Hematopoietic multipotent progenitor cell (in vitro differentiated cells): ENCODE measurements around the gene POLR3K. TPM values are rescaled to one million over a fixed set of nuclear protein-coding genes. Genes with fewer than 3 reads are reported as not detected.

Experiments
- DNase-seq, 3 donors: peaks; one replicate each; pipeline ENCODE4 v3.0.0-alpha.2; 2011 to 2015; ENCODE audit warnings: low read depth in 2 of 3, low spot score in 2 of 3
- total RNA-seq: library from RNA; depleted of rRNA; stranded (reverse); fragments of >200 nt; gene quantifications from one replicate; pipeline ENCODE4 v1.2.3, GENCODE V29; 2012

Gene POLR3K
- total RNA-seq, 1 donor: 9.4 TPM

DNA sequence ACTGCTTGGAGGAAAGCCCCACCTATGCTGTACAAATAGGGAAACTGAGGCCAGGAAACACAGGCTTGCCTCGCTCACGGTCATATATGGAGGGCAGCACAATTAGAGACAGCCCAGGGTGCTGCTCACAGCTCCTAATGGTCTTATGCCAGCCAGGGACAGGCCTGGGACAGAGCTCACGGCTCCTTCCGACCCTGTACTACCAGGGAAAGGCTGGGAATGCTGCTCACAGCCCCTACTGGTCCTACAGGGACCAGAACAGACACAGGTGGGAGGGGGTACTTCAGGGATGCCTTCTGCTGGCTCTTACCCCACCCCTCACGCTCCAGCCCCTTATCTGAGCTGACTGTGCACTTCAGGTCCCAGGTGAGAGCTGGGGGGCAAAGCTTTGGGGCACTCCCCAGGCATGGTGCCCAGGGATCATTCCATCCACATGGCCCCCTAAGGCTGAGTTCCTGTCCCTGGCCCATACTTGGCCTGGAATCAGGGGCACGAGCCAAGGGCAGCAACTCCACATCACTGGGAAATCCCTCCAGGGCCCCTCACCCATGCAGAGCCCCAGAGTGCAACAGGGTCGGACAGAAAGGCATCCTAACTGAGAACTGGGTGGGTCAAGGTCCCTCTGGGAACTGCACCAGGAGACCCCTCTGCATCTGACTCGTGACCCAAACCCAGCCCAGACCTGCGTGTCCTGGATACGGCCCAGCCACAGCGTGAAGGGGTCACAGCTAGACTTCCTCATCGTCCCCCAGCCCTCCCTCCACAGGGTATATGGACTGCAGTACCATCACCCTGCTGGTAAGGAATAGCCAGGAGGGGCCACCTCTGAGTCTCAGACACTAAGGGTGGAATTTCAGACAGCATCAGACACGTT is 13.1 kb upstream of the POLR3K start:
- no peak for DNase-seq

DNA sequence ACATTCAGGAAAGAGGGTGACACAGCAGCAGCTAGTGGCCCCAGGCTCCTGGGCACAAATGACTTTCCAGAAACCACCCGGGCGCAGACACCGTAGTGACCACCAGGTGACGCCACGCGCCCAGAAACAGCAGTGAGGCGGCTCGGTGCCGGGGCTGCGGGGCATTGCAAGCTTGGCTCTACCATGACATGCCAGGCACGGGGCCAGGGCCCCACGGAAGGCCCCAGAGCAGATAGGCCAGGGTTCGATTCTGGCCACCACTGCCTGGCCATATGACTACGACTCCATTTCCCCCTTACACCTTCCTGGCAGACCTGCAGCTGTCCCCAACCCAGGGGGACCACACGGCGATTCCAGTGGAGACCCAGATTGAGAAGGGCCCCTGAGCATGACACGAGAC is 12.3 kb upstream of the POLR3K start:
- peak; percentile 53 to 87 (median 80) for DNase-seq

DNA sequence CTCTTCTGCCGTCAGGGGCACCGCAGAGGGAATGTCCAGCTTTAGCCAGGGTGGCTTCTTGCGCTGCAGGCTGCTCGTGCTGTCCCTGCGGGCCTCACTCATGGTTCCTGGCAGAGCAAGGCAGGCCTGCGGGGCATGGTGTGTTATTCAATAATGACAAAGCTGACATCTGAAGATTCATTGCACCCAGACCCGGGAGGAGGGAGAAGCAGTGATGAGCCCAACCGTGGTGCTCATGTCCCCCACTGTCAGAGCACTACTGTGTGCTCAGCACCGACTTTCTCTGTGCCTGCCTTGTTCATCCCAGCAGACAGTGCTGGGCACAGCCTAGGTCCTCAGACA is 11.5 kb upstream of the POLR3K start:
- DNase-seq: no peak

DNA sequence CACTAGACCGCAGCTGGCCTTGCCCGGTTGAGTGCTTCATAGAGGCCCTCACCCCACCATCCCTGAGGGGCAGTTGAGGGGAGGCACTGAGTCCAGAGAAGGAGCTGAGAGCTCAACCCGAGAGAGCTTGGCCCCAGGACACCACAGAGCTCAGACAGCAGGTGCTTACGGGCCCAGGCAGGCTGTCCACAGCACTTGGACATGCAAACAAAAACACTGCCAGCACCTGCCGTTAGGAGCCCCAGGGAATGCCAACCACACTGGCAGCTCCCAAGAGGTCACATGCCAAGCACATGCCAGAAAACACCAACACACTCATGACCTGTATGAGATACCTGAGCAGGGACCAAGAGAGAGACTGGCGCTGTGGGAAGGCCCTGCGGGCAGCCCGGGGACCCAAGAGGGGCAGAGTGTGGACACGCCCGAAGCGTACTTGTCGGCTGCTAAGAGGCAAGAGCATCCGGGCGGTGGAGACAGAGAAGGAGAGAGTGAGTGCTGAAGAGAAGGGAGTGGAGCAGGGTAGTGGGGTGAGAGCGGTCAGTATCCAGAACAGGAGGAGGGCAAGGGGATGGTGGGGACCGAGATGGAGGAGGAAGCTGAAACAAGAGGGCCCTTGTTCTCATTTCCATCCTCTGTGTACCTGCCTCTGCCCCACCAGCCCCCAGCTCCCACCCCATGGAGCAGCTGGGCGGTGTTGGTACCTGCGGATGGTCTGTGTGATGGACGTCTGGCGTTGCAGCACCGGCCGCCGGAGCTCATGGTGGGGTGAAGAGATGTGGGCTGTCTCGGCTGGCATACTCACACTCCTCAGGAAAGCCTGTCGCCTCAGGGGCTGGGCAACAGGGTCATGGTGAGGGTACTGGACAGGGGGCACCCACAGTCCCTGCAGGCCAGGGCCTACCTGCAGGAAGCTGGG is 10.8 kb upstream of the POLR3K start:
- no peak for DNase-seq

DNA sequence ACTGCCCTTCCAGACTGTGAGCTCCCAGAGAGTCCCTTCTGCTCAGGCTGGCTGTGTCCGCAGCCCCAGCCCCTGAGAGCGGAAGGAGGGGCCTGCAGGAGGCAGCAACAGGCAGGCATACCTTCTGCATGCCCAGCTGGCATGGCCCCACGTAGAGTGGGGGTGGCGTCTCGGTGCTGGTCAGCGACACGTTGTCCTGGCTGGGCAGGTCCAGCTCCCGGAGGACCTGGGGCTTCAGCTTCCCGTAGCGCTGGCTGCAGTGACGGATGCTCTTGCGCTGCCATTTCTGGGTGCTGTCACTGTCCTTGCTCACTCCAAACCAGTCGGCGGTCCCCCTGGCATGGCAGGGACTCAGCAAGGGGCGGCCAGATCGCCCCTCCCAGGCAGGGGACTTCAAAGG is 10.1 kb upstream of the POLR3K start:
- DNase-seq: no peak

DNA sequence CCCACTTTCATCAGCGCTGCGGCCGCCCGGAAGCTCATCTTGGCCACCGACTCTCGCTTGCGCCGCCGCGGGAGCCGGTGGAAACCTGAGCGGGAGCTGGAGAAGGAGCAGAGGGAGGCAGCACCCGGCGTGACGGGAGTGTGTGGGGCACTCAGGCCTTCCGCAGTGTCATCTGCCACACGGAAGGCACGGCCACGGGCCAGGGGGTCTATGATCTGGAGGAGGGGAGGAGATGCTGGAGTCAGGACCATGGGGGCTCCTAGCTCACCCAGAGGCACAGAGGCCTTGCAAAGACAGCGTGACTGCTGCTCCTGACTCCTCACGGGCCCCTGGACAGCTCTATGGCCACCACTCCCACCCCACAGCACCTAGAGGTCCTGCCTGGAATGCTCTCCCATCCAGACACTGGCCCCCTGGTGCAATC is 9.6 kb upstream of the POLR3K start:
- DNase-seq: no peak

DNA sequence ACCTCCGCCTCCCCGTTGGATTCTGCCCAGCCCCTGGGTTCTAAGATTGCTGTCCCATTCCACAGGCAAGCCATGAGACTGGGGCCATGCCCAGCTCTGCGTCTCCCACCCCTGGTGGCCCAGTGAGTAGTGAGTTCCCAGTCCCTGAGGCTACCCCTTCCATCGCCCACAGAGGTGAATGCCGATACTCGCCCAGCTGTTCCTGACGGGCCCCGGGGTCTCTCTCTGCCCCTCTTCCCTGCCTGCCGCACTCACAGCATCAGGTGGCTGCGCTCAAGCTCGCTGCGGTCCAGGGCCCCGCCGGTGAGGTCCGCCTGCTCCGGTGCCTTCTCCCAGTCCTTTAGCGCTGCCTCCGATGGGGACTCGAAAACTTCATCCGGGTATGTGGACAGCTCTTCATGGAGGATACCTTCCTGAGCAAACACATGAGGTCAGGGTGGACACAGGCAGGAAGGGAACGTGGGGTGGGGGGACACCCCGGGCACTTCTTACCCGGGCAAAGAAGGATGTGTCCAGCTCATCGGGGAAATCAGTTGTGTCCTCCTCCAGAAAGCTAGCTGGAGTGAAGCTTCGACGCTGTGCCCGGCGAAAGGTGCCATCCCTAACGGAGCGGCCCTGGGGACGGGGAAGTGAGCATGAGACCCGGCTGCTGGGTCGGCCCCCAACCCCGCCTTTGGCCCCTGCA is 9.0 kb upstream of the POLR3K start:
- DNase-seq: no peak

DNA sequence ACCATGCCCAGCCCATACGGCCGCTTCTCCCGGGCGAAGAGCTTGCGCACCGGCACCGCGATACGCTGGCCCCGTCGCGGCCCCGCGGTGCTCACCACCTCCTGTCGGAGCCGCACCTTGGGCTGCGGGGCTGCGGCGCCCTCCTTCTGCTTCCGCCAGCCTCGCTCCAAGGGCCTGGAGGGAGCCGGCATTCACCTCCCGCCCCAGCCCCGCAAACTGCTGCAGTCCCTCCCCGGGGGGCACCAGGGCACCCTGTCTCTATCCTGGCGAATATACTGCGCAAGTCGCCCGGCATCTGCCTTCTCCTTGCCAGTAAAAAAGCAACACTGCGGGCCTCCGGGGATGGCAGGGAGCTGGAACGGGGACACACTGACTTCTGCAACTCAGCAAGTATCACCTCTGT is 8.5 kb upstream of the POLR3K start:
- DNase-seq: no peak

DNA sequence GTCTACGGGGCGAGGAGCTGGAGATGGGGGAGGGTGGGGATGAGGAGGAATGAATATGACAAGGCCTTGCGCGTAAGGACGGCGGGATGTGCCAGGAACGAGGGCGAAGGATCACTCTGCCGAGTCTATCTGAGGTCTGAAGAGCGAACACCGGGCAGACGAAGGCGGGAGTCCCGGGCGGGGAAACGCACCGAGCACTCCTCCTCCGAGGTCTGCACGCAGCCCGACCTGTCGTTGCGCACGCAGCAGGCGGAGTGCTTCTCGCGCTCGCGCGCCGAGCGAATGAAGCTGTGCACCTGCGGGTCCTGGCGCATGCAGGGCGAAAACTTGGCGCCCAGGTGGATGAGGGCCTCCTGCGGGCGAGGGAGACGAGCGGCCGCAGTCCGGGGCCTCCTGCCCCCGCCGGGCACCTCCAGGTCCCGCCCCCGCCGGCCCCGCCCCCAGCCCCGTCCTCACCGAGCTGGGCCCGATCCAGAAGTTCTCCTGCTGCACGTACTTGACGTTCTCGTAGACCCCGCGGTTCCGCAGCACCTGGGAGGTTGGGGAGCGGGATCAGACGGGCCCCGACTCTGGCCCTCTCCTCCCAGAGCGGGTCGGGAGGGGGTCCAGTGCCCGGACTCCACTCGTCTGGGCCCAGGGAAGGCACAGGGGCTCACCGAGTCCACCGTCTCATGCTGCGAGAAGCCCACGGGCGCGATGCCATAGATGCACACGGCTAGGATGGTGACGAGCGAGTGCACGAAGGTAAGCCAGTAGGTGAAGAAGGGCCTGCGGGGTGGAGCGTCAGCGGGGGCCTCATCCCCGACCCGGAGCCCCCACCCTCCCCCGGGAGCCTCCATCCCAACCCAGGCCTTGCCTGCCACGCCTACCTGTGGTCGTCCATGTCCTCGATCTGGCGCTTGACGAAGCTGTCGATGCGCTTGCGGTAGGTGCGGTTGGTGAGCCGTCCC is 7.8 kb upstream of the POLR3K start:
- DNase-seq: no peak

DNA sequence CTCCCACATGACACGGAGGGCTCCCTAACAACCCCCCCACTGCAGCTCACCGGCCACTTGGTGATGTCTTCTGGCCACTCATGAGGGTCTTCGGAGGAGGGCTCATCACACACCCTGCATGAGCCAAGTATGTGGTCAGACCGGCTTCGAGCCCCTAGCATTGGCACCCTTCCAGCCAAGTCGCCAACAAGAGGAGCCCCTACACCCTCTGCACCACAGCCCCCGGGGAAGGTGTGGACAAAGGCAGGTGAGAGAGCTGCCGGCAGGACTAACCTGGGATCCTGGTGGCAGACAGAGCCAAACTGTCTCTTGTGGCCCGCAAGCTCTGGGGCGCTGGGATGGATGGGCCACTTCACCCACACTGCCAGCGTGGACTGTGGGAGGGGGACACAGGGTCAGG is 6.8 kb upstream of the POLR3K start:
- no peak for DNase-seq

DNA sequence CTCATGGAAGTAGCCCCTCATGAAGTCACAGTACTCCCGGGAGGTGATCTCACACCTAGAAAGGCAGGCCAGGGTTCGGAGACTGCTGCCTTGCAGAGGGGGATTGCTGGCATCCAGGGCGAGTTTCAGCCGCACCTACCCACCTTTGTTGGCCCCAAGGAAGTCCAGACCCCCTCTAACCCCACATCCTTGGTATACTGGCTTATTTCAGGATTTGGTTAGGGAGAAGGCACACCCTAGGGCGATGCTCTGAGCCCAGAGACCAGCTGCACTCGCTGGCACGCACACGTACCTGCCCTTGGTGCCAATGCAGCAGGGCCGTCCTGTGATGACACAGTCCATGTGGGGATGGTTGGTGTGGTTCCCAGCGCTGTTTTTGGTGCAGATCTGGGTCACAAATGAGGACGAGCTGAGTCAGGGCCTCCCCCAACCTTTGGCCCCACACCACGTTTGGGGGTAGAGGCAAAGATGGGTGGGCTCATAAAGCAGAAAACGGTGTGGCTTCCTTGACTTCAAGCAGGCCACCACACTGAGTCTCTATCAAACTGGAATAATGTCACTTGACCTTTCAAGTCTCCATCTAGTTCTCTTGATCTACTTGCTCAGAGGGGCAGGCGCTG is 6.1 kb upstream of the POLR3K start:
- no peak for DNase-seq

DNA sequence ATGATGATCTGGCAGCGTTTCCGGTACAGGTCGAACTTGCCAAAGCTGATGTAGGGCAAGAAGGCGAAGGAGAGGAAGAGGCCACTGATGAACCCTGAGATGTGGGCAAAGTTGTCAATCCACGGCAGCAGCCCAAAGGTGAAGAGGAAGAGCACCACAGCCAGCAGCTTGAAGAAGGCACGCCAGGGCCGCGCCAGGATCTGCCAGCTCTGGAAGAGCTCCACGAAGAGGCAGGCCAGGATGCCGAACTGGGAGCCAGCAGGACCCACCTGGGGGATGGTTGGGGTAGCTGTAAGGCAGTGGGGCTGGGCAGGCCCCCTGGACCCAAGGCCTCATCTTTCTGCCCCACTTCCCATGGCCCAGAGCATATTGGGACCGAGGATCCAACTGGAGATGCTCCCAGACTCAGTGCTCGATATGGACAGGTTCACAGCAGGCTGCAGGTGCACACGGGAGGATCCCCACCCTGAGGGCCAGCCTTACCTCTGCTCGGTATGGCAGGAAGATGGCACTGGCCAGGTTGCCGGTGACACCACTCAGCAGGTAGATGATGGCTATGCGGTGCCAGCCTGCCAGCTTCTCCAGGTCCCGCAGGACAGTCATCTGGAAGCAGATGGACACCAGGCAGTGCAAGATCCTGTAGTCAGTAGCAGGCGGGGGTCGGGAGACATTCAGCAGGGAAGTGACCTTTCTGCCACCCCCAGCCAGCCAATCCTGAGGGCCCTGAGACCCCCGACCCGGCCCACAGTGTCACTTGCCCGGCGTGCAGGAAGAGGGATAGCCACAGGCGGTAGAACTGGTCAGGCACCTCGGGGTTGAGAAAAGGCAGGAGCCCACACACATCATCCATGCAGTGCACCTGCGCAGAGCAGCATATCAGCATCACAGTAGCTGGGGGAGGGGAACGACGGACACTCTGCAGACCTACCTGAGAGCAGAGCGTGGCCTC is 5.4 kb upstream of the POLR3K start:
- no peak for DNase-seq

DNA sequence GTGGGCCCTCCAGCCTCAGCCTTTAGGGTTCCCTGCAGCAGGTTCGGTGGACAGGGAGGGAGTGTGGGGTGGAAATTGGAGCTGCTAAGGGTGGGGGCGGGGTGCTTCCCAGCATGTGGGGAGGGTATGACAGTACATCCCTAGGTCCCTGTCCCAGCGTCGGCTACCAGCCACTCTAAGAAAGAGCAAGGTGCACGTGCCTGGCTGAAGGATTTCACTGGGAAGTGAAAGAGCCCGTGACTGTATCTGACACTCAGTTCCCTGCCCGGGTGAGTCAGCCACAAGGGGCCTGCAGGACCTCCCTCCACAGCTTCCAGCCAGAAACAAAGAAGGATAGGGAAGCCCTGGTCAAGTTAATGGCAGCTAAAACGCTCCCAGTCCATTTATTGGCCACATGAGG is 4.3 kb upstream of the POLR3K start:
- no peak for DNase-seq

DNA sequence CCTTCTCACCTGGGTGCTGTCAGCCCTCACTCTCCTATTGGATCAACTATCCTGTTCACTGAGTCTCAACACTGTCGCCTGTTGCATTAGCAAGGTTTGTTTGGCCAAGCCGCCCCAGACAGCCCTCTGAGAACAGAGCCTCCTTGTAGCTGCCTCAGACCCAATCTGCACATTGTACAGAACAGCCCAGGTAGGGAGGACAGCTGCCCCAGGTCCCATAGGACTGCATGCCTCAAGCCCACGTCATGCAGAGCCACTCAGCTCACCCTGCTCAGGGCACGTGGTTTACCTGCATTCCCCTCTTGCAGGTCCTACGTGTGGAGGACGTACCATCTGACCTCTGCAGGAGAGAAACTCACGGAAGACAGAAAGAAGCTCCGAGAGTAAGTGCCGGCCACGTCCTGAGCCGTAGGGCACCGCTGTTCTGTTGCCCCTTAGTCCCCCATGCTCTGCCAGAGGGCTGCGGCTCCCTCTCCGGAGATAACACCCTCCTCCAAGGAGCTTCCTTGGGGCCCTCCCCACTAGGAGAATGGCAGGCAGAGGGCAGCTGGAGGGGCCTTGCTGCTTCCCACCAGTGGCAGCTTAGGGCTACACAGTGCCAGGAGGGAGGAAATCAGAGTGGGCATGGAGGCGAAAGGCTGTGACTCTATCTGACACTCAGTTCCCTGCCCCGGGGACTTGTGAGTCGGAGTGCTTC is 3.0 kb upstream of the POLR3K start:
- DNase-seq: no peak

DNA sequence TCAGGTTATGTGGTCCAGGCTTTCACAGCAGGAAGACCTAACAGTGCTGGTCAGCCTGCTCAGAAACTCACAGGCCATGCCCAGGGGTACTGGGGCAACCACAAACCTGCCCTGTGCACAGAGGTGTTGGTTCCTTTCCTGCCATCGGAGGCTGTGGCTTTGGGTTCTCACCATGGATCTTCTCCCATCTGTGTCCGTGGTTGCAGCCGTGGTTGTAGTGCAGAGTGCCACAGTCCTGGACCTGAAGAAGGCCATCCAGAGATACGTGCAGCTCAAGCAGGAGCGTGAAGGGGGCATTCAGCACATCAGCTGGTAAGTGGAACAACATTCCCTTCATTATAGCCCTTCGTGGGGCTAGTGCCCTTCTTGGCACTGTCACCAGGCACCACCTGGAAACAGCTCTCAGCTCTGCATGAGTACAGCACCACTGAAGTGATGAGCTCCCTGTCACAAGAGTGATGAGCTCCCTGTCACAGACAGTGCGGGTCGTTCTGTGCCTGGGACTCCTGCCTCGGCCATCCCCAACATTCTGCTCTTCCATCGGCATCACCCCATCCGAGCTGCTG is 2.2 kb upstream of the POLR3K start:
- no peak for DNase-seq

DNA sequence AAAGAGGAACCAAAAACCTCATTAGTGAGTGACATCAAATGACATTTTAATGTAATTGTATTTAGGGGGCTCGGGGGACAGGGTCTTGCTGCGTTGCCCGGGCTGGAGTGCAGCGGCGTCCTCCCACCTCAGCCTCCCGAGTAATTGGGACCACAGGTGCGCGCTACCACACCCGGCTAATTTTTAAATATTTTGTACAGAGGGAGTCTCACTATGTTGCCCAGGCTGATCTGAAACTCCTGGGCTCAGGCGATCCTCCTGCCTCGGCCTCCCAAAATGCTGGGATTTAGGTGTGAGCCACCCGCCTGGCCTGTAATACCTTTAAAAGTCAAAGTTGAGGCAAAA is 801 bp upstream of the POLR3K start:
- no peak for DNase-seq

DNA sequence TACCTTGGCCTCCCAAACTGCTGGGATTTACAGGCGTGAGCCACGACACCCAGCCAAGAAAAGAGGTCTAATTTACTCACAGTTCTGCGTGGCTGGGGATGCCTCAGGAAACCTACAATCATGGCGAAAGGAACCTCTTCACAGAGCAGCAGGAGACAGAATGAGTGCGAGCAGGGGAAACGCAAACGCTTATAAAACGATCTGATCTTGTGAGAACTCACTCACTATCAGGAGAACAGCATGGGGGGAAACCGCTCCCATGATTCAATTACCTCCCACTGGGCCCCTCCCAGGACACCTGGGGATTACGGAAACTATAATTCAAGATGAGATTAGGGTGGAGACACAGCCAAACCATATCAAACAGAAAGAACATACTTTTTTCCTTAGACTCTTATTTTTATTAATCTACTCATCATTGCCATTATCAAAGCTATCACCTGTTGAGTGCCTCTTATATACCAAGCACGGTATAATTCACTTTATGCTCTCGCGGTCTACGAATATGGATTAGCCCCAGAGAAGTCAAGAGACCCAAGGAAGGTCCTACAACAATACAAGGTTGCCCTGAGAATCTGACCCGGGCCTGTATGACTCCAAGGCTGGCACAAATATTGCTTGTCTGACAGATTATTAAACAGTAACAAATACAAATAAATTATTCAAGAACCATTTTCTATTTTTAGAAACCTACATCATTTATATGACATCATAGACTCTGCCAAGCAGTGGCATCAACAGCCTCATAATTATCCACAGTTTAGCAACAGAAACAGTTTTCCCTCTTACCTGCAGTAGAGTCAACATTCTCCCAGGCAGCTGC is 2.4 kb downstream of the POLR3K start:
- DNase-seq: no peak
